GM18520 (cell line): Measurements from ENCODE around the gene NTF3.

Experiments
- ATAC-seq: cut with Tn5 transposase; IDR thresholded peaks from one replicate; pipeline ENCODE4 v1.9.1; 2021; ENCODE audit not compliant: unreplicated experiment

NTF3 gene

DNA sequence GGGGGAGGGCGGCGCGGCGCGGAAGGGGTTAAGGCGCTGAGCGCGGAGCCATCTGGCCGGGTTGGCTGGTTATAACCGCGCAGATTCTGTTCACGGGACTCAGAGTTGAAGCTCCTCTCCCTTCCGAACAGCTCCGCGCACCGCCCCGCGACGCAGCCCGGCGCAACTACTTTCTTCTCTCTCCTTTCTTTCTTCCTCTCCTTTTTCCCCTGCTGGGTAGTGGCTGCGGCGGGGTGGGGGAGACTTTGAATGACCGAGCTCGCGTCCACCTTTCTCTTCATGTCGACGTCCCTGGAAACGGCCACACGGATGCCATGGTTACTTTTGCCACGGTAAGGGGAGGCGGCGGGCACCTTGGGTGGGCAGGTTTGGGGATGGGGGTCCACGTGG lies at the start of gene NTF3:
Gene NTF3, plus strand, starts transcription at position 98 of the 390 bp plus-strand sequence. Its CDS starts 217 bp downstream, at position 315.
- no peak for ATAC-seq

DNA sequence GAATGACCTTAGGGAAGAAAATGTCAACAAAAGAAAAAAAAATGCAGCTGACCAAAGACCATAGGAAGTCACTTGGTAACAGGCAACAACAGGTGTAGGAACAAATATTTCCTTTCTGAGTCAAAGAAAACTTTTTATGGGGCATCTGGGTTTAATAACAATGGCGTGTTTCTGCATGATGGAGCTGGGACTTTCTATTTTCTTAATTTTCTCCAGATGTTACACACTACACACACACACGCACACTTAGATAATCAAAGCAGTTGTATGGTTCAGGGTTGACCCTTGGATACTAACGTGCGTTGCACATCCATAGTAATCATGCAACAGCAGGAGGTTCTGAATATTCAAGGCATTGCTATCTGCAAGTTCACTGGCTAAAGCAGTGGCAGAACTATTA lies 47.9 kb upstream of the NTF3 start:
- no peak for ATAC-seq

DNA sequence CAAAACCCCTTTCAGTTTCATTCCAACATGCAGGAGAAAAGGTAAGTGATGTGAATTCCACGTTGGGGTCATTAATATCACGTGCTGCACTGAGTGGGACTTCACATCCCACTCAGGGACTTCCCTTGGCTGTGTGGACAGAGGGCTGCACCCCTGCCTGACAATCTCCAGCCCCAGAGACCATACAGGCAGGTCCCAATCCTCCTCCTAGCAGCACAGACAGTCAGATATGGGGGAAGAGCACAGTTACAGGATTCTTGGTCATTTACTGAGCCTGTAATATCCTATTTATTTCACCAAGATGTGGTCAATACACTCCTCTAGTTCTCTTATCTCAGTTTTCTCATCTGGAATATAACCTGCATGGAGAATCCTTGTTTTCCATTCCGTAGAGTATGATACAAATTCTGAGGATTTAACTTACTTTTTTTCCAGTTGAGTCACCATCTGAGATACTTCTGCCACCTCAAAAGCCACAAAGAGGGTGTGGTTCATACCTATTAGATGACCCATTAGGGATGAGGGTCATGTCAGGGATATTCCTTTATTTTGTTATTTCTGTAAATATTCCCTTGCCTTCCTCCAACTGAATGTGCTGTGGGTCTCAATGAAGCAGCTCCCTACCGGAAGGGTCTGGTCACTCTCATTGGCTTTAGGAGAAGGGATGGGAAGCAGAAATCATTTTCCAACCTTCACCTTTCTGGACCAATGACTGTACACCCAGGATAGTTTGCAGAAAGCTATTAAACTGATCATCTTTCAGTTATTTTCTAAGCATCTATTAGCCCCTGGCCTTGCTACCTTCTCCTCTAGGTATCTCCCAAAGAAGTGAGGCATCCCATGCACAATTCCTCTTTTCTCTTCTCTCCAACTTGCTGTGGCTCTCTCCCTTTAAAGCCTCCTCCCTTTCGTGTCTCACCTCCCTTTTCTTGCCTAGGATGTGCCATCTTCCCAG lies 43.0 kb upstream of the NTF3 start:
- no peak for ATAC-seq

DNA sequence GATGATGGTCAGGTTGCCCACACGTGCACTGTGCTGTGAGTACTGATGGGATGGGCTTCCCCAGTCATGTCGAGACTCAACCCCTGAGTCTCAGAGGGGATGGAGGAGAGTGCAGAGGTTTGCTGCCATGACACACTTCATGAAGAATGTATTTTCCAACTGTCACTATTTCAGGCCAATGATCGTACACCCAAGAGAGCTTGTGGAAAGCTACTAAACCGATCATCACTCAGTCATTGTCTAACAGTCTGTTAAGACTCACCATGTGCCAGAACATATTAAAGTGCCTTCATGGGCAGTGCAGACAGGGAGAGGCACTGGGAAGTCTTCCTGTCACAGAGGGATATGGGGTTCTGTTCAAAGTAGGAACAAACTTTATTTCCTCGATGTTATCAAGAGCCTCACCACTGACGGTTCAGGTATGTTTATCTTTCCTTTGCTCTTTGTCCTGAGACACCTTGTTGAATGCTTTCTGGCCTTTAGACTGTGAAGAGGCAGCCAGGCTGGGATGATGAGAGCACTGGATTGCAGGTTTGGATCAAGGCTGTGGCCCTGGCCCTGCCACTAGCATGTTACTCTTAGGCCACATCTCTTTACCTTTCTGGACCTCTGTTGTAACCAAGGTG lies 41.6 kb upstream of the NTF3 start:
- ATAC-seq = no peak

DNA sequence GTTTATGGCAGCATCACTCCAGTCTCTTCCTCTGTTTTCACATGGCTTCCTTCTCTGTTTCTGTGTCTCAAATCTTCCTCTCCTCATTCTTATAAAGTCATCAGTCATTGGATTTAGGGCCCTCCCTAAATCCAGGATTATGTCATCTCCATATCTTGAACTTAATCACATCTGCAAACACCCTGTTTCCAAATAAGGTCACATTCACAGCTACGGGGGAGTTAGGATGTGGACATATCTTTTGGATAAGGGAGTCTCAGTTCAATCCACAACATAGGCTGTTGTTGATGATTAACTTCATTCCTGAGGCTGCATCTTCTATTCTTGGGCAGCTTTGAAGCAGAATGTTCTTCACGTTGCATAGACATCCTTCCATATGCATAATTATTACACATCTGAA lies 40.3 kb upstream of the NTF3 start:
- no peak for ATAC-seq

DNA sequence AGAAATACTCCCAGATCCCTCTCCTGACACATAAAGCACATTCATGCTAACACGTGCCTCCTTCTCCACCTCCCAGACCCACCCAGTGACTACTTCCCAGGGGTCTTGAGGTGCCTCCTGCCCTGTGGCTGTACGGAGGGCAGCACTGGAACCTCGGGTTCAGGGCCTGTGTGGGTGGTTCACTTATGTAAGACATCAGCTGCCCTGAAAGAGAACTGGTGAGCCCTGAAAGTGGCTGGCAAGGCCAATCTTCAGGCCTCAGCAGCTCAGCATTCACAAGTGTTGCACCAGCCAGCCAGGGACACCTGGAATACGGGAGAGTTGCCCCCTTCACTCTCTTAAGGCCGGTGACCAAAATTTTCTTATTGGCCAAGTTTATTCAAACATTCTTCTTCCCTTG lies 38.9 kb upstream of the NTF3 start:
- ATAC-seq = no peak

DNA sequence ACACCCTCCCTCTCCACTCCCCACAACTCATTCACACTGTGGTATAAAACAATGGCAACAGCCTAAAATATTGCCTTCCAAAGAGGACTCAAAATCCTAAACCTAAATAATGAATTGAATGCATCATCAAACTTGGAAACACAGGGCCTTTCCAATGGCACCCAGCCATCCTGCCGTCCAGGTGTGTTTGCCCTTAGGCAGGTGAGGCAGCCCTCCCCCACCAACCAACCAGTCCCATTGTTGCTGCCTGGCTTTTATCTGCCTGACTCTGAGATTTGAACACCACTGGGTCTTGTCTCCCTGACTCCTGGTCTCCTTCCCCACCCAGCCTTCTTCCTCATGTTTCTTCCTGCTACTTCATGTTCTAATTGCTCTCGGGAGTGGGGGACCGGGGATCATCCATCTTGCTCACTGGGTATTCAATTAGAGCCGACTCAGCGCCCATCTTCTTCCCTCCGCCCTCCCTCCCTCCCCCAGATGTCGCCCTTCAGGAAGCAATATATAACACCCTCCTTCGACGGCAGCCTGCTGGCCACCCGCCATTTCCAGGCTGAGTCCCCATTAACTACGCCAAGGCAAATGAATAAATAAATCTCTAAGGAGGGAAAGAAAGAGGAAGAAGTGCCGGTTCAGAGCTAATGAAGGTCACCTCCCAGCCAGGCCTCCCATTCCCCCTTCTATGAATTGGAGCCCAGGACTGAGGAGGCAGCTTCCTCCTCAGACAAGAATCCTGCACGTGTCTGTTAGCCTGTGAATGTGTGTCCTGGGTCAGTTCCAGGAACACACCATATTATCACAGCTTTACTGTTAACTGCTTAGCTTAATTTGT lies 36.3 kb upstream of the NTF3 start:
- ATAC-seq = no peak

DNA sequence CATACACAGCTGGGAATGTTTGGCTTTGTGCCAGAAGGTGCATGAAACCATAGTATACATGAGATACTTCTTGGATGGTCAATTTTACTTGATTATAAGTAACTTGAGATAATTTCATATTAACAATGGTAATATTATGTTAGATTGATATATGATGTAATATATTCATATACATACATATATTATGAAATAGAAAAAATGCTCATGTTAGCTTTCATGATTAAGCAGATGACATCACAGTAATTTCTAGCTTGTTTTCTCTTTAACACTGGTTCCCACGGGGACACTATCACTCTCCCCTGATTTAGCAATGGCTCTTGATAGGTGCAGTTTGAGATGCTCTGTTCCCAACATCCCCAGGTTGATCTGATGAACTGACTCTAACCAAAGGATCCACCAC lies 35.4 kb upstream of the NTF3 start:
- no peak for ATAC-seq

DNA sequence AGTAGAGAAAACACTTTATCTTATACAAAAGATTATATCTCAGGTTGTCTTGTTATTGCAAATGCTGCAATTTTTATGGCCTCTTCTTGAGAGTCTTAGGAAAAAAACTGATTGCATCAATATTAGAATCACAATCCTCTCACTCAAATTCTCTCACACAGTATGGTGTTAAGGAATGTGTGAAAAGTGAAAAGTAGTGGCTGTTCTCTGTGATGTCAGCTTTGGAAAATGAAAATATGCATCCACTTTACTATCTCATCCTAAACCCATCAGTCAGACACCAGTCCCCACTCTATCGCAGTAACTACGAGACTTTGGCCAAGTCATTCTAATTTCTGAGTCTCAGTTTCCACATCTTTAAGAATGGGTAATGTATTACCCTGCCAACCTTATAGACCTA lies 32.6 kb upstream of the NTF3 start:
- no peak for ATAC-seq

DNA sequence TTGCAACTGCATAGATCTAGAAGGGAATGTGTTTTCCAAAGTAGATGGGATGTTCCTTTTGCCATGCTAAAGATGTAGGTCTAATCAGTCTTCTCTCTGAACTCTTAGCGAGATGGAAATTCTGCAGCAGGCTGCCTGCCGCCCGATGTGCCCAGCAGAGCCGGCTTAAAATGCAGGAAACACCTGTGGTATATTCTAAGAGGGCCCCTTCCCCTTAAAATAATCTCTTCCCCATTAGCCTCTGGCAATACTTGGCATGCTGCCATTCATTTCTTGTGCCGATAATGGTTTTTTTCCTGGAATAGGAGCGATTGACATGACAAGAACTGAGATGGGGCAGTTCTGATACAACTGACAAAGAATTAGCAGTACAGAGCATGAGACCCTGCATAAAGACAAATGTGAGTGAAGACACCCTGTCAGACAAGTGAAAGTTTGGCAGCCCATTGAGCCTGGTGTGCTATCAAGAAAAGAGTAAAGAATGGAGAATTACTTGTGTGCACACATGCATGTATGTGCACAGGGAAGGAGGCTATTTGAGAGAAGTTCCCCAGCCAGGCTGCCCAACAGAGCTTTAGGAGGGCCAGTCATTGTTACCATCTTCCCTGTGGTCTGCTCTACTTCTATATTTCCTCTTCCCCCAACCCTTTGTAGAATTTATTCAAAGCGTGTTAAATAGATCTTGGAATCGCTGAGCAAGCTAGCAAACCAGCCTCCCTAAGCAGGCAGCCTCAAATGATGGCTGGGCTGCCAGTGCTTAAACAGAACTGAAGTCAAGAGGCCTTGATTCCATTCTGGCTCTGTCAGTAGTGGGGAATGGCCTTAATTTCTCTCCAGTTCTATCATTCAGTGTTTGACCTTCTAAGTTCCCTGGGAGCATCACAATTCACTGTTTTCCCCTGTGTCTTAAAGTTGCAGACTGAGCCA lies 29.6 kb upstream of the NTF3 start:
- no peak for ATAC-seq

DNA sequence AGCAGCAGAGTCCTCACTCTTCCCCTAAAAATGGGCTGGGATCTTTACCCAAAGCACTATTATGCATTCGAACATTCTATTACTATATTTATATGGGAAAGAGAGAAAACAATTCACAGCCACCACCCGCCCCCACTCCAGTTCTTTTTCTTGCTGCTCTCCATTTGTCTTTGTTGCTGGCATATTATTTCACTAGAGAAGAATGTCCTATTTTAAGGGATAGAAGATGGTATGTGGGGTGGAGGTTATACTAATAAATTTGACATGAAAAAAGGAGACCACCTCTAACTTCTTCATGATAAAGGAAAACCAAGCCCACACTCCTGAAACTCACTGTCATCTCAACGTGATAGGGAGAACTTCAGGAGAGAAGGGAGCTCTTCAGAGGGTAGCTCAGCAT lies 28.5 kb upstream of the NTF3 start:
- no peak for ATAC-seq

DNA sequence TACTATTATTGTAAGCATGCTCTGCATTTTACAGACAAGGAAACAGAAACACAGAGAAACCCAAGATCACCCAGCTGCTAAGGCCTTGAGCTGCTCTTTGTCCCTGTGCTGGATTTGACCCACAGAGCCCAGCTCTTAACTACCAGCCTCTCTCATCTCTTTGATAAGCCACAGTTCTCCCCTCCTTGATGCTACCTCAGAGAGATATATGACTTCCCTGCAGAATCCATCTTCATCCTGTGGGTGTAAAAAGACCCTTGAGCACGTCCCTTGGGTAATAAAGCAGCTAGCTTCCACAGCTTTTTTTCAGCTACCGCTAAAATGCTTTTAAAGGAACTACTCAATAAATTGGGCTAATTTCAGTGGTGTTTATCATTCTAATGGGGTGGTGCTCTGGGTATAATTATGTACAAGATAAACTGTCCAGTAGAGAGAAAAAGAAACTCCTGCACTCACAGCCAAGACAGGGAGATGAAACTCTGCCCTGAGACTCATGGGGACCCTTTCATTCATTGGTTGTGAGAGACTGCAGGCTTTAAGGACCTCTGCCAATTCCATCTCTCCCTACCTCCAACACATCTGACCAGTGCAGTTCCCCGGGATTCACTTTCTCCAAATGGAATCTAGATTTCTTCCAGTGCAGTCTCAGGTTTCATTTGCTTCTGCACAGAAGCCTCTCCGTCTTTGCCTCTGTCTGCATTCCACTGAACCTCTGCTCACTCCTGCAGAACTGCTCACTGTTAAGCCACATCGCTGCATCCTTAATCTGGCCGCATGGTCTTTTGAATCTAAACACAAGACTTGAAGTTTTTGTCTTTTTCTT lies 24.7 kb upstream of the NTF3 start:
- no peak for ATAC-seq

DNA sequence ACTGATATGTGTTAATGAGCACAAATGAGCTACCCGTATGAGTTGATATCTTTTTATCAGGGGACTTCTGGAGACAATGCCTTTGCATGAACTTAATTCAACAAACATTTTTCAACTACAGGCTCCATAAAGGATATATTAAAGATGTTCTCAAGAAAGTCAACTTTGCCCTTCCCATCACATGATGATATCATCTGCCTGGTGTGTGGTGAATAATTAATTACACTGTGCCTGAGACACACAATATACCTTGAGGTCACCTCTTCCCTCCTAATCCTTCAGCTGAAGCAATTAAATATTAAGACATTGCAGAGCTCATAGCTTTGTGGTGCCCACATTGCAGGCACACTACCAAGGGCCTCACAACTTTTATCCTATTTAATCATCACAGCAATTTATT lies 22.3 kb upstream of the NTF3 start:
- no peak for ATAC-seq

DNA sequence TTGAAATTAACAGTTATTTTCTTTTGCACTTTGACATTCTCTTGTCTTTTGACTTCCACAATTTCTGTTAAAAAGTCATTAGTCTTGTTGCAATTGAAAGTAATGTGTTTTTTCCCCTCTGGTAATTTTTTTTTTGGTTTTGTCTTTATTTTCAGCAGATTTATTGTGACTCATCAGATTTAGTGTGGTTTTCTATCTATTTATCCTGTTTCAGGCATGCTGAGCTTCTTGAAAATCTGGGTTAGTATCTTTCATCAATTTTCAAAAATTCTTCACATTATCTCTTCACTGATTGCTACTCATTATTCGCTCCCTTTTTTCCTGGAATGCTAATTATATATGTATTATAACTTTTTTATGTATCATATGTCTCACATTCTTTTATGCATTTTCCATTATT lies 15.3 kb upstream of the NTF3 start:
- no peak for ATAC-seq

DNA sequence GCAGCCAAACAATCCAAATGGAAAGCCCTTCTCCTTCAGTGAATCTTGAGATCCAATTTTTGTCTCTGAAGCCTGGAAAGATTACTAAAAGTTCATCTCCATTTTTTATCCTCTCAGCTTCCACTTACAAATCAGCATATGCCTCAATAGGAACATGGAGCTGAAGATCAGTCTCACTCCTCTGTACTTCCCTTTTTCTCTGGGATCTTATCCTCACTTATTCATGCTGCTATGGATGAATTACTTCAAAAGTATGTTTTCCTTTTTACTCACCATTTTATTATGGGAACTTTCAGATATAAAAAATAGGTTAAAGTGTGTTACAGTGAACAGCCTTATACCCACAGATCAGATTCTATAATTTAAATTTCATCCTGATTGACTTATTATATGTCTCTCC lies 14.4 kb upstream of the NTF3 start:
- no peak for ATAC-seq

DNA sequence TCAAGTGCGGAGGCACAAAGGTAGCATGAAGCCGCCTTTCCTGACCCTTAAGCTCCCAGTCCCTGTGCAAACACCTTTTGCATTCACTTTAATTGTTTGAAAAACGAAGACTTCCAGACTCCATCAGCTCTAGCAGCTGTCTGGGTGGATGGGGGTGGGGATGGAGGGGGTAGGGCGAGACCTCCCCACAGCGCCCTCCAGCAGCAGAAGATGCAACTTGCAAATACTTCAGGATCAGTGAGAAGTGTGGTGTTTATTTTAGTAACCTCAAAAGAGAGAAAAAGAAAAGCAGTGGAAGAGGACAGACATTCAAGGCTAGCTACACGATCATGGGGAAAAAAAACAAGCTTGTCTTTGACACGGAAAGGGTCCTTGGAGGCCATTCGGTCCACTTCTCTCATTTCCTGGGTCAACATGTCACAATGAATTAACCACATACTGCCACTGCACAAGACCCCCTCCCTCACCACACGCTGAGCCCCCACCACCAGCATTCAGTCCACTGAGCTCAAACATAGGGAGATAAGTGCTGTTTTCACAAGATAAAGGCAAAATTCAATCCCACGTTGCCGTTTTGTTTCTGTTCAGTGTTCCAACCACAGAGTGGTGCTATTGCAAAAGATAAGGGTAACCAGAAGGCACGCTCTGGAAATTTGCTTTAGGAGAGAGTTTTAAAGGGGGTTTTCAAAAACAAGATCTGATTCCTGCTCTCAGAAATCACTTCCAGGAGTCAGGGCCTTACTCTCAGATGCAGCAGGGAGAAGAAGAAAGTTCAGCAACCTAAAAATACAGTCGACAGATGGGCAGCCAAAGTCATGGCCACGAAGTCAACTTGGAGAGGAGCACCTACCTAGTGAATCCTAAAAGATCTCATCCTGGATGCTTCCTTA lies 3.3 kb upstream of the NTF3 start:
- ATAC-seq = no peak

DNA sequence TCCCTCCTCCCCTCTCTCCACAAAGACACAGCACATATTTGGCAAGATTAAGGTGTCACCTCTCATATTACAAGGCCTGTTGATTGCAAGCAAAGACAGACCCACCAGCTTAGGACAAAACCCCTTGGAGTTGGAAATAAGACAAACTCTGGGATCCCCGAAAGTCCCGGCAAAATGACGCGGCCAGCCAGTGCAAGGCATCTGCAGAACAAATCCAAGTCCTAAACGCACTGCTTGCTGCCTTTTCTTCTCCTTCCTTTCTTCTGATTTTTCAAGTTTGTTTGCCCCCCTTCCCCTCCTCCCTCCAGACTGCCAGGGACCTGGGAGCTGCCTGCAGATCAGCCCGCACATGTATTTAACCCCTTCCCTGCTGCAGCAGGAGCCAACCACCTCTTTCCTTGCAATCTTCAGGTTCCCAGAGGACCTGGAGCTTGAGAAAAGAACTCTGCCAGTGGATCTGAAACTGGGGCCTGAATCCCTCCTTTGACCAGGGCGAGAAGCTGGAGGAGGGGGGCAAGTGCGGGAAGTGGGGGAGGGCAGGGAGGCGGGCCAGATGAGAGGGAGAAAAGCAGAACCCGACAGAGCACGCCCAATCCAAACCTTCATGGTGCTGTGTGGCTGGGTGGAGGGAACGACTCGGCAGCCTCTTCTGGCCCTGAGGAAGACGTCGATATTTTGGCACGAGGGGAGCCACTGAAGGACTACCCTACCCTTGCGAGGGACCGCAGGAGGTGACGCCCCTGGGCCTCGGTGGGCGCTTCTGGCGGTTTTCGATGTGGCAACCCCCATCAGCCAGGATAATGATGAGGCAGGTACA lies 2.0 kb upstream of the NTF3 start:
- ATAC-seq = no peak
